ENCODE measurements around the gene CASP3.
A peak's percentile ranks its signal among the peaks of the same experiment; 100 is the strongest.
"Not testable (repeated sequence)": the region's sequence is repeated elsewhere in the genome, so short reads cannot be mapped to it uniquely, and the experiment has no call there.

The CASP3 gene

DNA sequence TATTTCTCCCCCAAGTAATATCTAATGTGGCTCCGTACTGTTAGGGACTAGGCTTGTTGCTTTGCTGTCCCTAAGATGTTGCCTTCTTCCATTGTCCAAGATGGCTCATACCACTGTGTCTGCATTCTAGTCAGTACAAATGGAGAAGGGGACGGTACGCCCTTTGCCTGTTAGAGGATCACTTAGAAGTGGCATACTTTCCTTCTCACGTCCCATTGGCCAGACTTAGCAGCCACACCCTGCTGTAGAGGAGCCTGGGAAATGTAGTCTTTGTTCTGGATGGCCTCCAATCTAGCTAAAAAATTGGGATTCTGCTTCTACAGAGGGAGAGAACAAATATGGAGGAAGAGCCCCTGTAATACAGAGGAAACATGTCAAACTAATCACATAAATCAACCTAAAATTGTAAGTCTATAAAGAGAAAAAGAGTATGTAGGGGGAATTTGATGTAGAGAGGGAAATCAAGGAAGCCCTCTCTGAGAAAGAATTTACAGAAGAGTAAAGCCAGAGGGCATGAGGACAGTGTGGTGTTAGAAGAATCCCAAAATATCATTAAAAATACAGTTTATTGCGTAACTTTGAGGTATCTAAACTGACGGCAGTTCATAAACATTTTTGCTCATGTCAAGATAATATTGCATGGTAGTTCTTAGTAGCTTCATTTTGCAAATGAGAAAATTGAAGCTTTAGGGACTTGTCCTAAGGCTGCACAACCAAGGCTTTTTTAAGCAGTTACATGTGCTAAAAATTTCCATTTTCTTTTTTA is 15.4 kb upstream of the CASP3 start:
- H3K4me3 ChIP-seq, result no peak overlapping the region
- H3K36me3 ChIP-seq, result peaks cover 40 to 63% (median 47%) of the 10 kb centered on the region in 3 donors
- no peaks in the 10 kb centered on the region for H3K9me3 ChIP-seq
- peaks cover 0 to 10% (median 6%) of the 10 kb centered on the region in 4 donors for H3K4me1 ChIP-seq
- no peak for DNase-seq
- intact Hi-C loops (cut with DNase I; ENCODE audit: low total_unique reads), result no loop called here
- TF ChIP-seq, protein P1, sequence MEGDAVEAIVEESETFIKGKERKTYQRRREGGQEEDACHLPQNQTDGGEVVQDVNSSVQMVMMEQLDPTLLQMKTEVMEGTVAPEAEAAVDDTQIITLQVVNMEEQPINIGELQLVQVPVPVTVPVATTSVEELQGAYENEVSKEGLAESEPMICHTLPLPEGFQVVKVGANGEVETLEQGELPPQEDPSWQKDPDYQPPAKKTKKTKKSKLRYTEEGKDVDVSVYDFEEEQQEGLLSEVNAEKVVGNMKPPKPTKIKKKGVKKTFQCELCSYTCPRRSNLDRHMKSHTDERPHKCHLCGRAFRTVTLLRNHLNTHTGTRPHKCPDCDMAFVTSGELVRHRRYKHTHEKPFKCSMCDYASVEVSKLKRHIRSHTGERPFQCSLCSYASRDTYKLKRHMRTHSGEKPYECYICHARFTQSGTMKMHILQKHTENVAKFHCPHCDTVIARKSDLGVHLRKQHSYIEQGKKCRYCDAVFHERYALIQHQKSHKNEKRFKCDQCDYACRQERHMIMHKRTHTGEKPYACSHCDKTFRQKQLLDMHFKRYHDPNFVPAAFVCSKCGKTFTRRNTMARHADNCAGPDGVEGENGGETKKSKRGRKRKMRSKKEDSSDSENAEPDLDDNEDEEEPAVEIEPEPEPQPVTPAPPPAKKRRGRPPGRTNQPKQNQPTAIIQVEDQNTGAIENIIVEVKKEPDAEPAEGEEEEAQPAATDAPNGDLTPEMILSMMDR (IDR thresholded peaks at IDR 0.05), result no peak
- H3K27ac ChIP-seq, result no peak overlapping the region
- no peaks in the 10 kb centered on the region for H3K27me3 ChIP-seq

DNA sequence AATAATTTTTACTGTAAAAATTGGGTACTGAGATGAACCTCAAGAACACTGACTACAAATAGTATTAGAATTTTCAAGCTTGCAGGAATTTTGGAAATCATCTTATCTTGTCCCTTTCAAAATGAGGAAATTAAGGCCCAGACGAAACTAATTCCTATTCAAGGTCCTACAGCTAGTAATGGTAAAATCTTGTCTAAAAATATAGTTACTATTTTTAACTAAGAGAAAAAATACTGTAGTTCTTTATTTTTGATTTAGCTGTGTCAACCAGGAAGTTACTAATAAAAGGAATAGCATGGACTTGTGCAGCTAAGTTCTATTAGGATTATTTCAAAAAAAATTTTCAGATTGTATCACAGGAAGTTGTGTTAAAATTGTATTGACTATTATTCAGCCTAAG is 13.0 kb upstream of the CASP3 start:
- TF ChIP-seq, protein P1 (IDR thresholded peaks at IDR 0.05), result no peak
- H3K27me3 ChIP-seq, result no peaks in the 10 kb centered on the region
- peaks cover 34 to 44% (median 40%) of the 10 kb centered on the region in 3 donors for H3K36me3 ChIP-seq
- H3K4me1 ChIP-seq, result peaks cover 0 to 10% (median 6%) of the 10 kb centered on the region in 4 donors
- H3K9me3 ChIP-seq, result no peaks in the 10 kb centered on the region
- H3K27ac ChIP-seq, result peak overlapping the region in 1 of 2 donors; percentile 18
- intact Hi-C loops (cut with DNase I; ENCODE audit: low total_unique reads), result no loop called here
- no peak for DNase-seq
- H3K4me3 ChIP-seq, result no peak overlapping the region

DNA sequence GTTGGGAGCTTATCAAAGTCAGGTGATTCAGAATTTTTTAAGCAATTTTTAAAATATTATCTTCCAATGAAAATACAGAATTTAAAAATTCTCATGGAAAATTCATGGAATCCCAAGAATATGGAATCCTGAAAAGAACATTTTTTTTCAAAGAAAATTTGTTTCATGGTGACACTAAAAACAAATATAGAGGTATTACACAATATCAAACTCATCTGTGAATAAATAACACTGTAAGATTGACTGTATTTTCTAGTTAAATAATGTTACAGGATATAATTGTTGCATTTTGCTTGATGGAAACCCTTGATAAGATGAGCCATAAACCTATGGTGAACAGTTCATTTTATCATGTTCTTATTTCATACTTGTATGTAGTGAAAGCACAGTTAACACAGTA is 11.7 kb upstream of the CASP3 start:
- Histone ChIP-seq H3K27me3 (no peaks in the 10 kb centered on the region), H3K36me3 (peaks cover 24 to 32% (median 28%) of the 10 kb centered on the region in 3 donors), H3K27ac (no peak overlapping the region), H3K9me3 (no peaks in the 10 kb centered on the region), H3K4me3 (no peak overlapping the region), H3K4me1 (peaks cover 0 to 11% (median 6%) of the 10 kb centered on the region in 4 donors)
- TF ChIP-seq, protein P1 (IDR thresholded peaks at IDR 0.05), result no peak
- intact Hi-C loops (cut with DNase I; ENCODE audit: low total_unique reads), result no loop called here
- DNase-seq, result no peak

DNA sequence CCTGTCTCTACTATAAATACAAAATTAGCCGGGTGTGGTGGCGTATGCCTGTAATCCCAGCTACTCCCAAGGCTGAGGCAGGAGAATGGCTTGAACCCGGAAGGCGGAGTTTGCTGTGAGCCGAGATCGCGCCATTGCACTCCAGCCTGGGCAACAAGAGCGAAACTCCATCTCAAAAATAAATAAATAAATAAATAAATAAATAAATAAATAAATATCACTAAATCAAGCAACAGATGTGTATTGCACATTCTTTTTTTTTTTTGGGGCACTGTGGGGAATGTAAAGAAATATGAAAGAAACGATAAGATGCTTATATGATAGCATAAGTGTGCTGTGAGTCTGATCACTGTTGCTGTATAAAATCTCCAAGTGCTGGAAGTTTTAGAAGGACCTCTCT is 8.6 kb upstream of the CASP3 start:
- intact Hi-C loops (cut with DNase I; ENCODE audit: low total_unique reads), result loop anchor here (10.0 kb wide), 1 partner anchor 1743 kb away; the partner anchor contains the start of gene DCTD
- peaks cover 0 to 15% (median 6%) of the 10 kb centered on the region in 4 donors for H3K4me1 ChIP-seq
- DNase-seq, H3K27ac ChIP-seq, H3K27me3 ChIP-seq, H3K4me3 ChIP-seq, H3K9me3 ChIP-seq: not testable (repeated sequence)
- peaks cover 17 to 24% (median 23%) of the 10 kb centered on the region in 3 donors for H3K36me3 ChIP-seq

DNA sequence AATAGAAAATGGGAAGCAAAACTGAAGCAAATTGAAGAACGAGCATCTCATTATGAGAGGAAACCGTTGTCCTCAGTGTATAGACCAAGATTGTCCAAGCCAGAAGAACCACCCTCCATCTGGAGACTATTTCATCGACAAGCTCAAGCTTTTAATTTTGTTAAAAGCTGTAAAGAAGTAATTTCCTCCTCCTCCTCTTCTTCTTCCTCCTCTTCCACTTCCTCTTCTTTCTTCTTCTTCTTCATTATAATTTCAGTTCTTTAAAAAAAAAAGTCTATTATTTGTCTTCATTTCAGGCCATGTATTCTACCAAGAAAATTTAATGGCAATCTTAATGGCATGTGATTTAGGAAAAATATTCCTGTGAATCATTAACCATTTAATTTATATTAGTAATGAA is 7.9 kb upstream of the CASP3 start:
- H3K36me3 ChIP-seq, result peaks cover 17 to 24% (median 23%) of the 10 kb centered on the region in 3 donors
- H3K4me3 ChIP-seq, result no peak overlapping the region
- H3K27ac ChIP-seq, result no peak overlapping the region
- TF ChIP-seq, protein P1 (IDR thresholded peaks at IDR 0.05), result no peak
- no peaks in the 10 kb centered on the region for H3K27me3 ChIP-seq
- H3K9me3 ChIP-seq, result no peaks in the 10 kb centered on the region
- intact Hi-C loops (cut with DNase I; ENCODE audit: low total_unique reads), result loop anchor here (10.0 kb wide), 1 partner anchor 1742 kb away; the partner anchor contains the start of gene DCTD
- H3K4me1 ChIP-seq, result peaks cover 0 to 9% (median under 1%) of the 10 kb centered on the region in 4 donors
- no peak for DNase-seq

Data from tibial artery (tissue), 4 donors.